Panc1 (cell line): ENCODE data around the gene AGBL4.

Experiments
- CTCF ChIP-seq: fragments of 450-650 bp; IDR thresholded peaks from 2 replicates; pipeline ENCODE4 v1.5.1; 2017; ENCODE audit warnings: mild to moderate bottlenecking
- POLR2AphosphoS5 ChIP-seq: IDR thresholded peaks from 2 replicates; pipeline ENCODE4 v1.6.1; 2012; ENCODE audit warnings: mild to moderate bottlenecking, low read depth, low read length, moderate library complexity
- SIN3A ChIP-seq: IDR thresholded peaks from 2 replicates; pipeline ENCODE4 v1.6.1; 2012; ENCODE audit warnings: low read depth, mild to moderate bottlenecking, low read length, moderate library complexity, borderline replicate concordance; ENCODE audit not compliant: insufficient read depth
- TCF7L2 ChIP-seq: IDR thresholded peaks from 2 replicates; pipeline ENCODE4 v1.6.1; 2011; ENCODE audit warnings: mild to moderate bottlenecking, low read depth, low read length, inconsistent platforms

GRCh38 chr1:48488721-48489120 is 1535.0 kb downstream of the AGBL4 start:
- TF ChIP-seq POLR2AphosphoS5 = no peak
- TF ChIP-seq CTCF = no peak
- TF ChIP-seq TCF7L2 = no peak
- TF ChIP-seq SIN3A = no peak
